Measurements from ENCODE around the gene GLIPR2. TPM values are rescaled to one million over a fixed set of nuclear protein-coding genes. Genes with fewer than 3 reads are reported as not detected.

GLIPR2 gene
- total RNA-seq, 1 donor from 2014 or later = 7.3 TPM

DNA sequence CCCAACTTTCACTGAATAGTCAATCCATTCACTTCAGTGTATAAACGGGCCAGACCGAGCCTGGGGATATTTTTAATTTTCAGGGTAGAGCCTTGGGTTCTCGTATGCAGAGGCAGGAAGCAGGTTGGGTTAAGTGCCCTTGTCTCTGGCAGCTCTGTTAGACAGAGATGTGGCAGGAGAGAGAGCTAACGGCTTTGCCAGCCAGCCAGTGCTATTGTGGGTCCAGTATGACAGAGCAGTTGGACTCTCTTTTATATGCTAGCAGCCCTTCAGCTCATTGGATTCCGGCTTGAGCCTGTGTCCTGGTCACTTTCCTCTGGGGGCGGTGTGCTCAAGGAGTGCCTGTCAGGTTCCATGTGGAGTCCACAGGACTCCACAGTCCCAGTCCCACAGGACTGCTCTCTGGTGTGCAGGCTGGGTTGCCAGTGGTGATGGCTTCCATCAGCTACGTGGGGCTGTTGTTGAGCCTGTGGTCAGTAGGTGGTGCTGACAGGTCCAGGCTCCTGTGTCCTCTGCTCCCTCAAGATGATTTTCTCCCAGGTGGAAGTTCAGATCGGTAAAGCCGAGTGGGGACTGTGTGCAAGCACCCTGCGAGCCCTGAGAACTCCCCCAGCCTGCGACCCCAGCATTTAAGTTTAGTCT lies 68.5 kb downstream of the GLIPR2 start:
- Mint-ChIP-seq H3K36me3 (ENCODE audit: insufficient read depth) (peaks cover 30% of the 10 kb centered on the region), H3K9me3 (ENCODE audit: low read depth) (no peaks in the 10 kb centered on the region), H3K4me1 (ENCODE audit: low read depth) (peaks cover 6% of the 10 kb centered on the region), H3K27me3 (no peaks in the 10 kb centered on the region), H3K27ac (peak overlapping the region; percentile 24), H3K4me3 (ENCODE audit: low read depth) (no peak overlapping the region)
- TF ChIP-seq, protein P1, sequence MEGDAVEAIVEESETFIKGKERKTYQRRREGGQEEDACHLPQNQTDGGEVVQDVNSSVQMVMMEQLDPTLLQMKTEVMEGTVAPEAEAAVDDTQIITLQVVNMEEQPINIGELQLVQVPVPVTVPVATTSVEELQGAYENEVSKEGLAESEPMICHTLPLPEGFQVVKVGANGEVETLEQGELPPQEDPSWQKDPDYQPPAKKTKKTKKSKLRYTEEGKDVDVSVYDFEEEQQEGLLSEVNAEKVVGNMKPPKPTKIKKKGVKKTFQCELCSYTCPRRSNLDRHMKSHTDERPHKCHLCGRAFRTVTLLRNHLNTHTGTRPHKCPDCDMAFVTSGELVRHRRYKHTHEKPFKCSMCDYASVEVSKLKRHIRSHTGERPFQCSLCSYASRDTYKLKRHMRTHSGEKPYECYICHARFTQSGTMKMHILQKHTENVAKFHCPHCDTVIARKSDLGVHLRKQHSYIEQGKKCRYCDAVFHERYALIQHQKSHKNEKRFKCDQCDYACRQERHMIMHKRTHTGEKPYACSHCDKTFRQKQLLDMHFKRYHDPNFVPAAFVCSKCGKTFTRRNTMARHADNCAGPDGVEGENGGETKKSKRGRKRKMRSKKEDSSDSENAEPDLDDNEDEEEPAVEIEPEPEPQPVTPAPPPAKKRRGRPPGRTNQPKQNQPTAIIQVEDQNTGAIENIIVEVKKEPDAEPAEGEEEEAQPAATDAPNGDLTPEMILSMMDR (IDR thresholded peaks at IDR 0.05; ENCODE audit: unreplicated experiment) = peak; percentile 49
- DNase-seq (ENCODE audit: low spot score, unreplicated experiment) = no peak

DNA sequence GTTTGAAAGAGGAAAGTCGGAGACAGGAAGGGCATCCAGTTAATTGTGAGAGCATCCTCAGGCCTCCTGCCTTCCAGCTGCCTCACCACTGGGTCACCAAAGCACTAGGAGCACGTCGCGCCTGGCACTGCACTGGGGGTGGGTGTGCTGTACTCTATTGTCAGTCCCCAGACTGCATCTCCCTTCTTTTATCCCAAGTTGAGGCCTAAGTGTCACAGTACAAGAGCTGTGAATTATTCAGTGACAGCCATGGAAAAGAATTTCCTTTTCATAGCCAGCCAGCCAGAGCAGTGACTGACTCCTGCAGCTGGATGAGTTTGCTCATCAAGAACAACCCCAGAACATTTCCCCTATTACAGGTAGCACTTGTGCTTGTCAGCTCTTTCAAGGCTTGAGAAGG lies 70.5 kb downstream of the GLIPR2 start:
- Mint-ChIP-seq H3K36me3 (ENCODE audit: insufficient read depth) (peaks cover 34% of the 10 kb centered on the region), H3K27me3 (no peaks in the 10 kb centered on the region), H3K4me3 (ENCODE audit: low read depth) (no peak overlapping the region), H3K4me1 (ENCODE audit: low read depth) (peaks cover 6% of the 10 kb centered on the region), H3K27ac (no peak overlapping the region), H3K9me3 (ENCODE audit: low read depth) (no peaks in the 10 kb centered on the region)
- DNase-seq (ENCODE audit: low spot score, unreplicated experiment) = no peak
- TF ChIP-seq, protein P1 (IDR thresholded peaks at IDR 0.05; ENCODE audit: unreplicated experiment) = no peak

DNA sequence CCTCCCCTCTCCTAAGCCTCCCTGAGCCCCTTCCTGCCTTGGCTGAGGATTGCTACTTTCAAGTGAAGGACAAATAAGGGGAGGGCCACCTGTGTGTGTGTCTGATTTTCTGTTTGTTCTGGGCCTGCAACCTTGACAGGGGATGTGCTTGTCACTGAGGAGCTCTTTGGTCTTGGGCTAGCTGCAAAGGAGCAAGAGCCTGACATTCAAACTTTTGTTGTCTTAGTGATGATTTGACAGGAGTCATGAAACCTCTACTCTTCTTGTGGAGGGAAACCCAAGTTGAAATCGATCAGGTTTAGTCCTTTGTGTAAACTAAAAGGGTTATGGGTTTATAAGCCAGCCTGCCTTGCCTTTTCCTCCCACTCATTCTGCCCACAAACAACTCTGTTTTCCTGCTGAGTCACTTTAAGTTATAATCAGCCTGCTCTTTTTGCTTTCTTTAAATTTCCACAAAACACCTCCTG lies 71.0 kb downstream of the GLIPR2 start:
- H3K4me1 Mint-ChIP-seq (ENCODE audit: low read depth) = peaks cover 6% of the 10 kb centered on the region
- H3K9me3 Mint-ChIP-seq (ENCODE audit: low read depth) = no peaks in the 10 kb centered on the region
- no peaks in the 10 kb centered on the region for H3K27me3 Mint-ChIP-seq
- TF ChIP-seq, protein P1 (IDR thresholded peaks at IDR 0.05; ENCODE audit: unreplicated experiment) = no peak
- H3K4me3 Mint-ChIP-seq (ENCODE audit: low read depth) = no peak overlapping the region
- DNase-seq (ENCODE audit: low spot score, unreplicated experiment) = no peak
- peaks cover 30% of the 10 kb centered on the region for H3K36me3 Mint-ChIP-seq (ENCODE audit: insufficient read depth)
- peak overlapping the region; percentile 88 for H3K27ac Mint-ChIP-seq

DNA sequence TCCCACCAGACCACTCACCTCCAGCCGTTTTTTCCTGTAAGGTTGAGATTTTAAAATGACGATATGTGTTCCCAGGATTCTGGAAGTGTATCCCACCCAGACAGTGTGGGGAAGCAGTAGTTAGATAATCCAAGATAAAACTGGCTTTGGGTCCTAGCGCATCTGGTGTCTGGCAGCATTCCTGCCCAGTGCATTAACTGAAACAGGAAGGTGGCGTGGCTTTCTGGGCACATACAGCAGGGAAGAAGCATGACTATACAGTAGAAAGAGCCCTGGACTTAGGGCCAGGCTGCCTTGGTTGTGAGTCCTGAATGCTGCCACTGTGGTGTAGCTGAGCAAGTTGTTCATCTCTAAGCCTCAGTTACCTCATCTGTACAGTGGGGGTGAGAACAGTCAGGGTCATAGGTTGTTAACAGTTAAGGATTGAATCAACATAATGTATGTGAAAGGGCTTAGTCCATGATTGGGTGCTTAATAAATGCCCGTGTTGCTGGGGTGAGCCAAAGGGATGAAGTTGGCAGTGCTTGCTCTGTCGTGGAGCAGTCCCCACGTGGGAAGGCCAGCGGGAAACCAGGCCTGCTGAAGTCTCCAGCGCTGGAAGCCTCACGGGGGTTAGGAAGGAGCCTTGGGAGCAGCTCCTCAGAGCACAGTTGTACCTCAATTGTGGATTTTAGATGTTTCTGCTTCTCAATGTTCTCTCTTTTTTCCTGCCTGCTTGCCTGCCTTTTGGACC lies 72.2 kb downstream of the GLIPR2 start:
- H3K27ac Mint-ChIP-seq = no peak overlapping the region
- H3K4me1 Mint-ChIP-seq (ENCODE audit: low read depth) = peaks cover 6% of the 10 kb centered on the region
- peaks cover 26% of the 10 kb centered on the region for H3K36me3 Mint-ChIP-seq (ENCODE audit: insufficient read depth)
- TF ChIP-seq, protein P1 (IDR thresholded peaks at IDR 0.05; ENCODE audit: unreplicated experiment) = no peak
- no peak overlapping the region for H3K4me3 Mint-ChIP-seq (ENCODE audit: low read depth)
- no peaks in the 10 kb centered on the region for H3K27me3 Mint-ChIP-seq
- H3K9me3 Mint-ChIP-seq (ENCODE audit: low read depth) = no peaks in the 10 kb centered on the region
- no peak for DNase-seq (ENCODE audit: low spot score, unreplicated experiment)

DNA sequence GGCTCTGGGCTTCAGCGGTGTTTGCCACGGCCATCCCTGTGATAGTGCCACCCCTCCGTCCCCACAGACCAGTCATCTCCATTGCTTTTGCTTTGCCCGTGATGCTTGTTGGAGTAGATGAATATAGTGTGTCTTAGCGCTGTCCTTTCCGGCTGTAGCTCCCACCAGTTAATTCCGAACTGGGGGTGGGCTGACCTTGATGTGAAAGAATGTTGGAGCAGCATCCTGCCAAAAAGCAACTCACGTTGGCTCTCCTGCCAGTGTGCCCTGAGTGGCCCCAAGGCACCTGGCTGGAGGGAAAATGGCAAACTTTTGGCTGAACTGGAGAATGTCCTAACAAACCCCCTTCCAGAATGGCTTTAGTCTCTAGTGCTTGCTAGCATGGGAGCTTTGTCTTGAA lies 74.2 kb downstream of the GLIPR2 start:
- no peak for DNase-seq (ENCODE audit: low spot score, unreplicated experiment)
- peak overlapping the region; percentile 16 for H3K27ac Mint-ChIP-seq
- peaks cover 20% of the 10 kb centered on the region for H3K36me3 Mint-ChIP-seq (ENCODE audit: insufficient read depth)
- no peaks in the 10 kb centered on the region for H3K9me3 Mint-ChIP-seq (ENCODE audit: low read depth)
- H3K4me3 Mint-ChIP-seq (ENCODE audit: low read depth) = no peak overlapping the region
- no peaks in the 10 kb centered on the region for H3K27me3 Mint-ChIP-seq
- H3K4me1 Mint-ChIP-seq (ENCODE audit: low read depth) = peaks cover 6% of the 10 kb centered on the region
- TF ChIP-seq, protein P1 (IDR thresholded peaks at IDR 0.05; ENCODE audit: unreplicated experiment) = no peak

All from progenitor cell of endocrine pancreas (in vitro differentiated cells).